Mesenchymal stem cell (in vitro differentiated cells and primary cell): Measurements from ENCODE around the gene EEF1AKMT3.

Experiments
- DNase-seq: peaks from one replicate; pipeline ENCODE4 v3.0.0-alpha.2; 2013
- H2AFZ ChIP-seq: one replicate; pipeline ENCODE4 v1.6.1; 2013; ENCODE audit warnings: low read depth, mild to moderate bottlenecking, control low read depth, inconsistent platforms, low read length, moderate library complexity
- H2AK5ac ChIP-seq: 2 replicates; pipeline ENCODE4 v1.6.1; 2013; ENCODE audit warnings: low read length, moderate library complexity, mild to moderate bottlenecking, inconsistent platforms; ENCODE audit not compliant: severe bottlenecking
- H2BK120ac ChIP-seq: one replicate; pipeline ENCODE4 v1.6.1; 2013; ENCODE audit warnings: low read depth, mild to moderate bottlenecking, inconsistent platforms, low read length, moderate library complexity
- H2BK12ac ChIP-seq, 2 experiments: one replicate each; pipeline ENCODE4 v1.6.1; 2013; ENCODE audit warnings: inconsistent platforms in 2 of 2, low read length in 2 of 2, mild to moderate bottlenecking in 2 of 2, moderate library complexity in 2 of 2, control low read depth in 1 of 2
- H2BK15ac ChIP-seq: one replicate; pipeline ENCODE4 v1.6.1; 2013; ENCODE audit warnings: mild to moderate bottlenecking, low read depth, inconsistent platforms; ENCODE audit not compliant: poor library complexity, severe bottlenecking
- H2BK5ac ChIP-seq: 2 replicates; pipeline ENCODE4 v1.6.1; 2013; ENCODE audit warnings: low read depth, mild to moderate bottlenecking, low read length, control low read depth, inconsistent platforms; ENCODE audit not compliant: poor library complexity, severe bottlenecking
- H3K14ac ChIP-seq, 2 experiments: one replicate each; pipeline ENCODE4 v1.6.1; 2013; ENCODE audit warnings: inconsistent platforms in 2 of 2, low read length in 2 of 2, control low read depth in 1 of 2, mild to moderate bottlenecking in 1 of 2, moderate library complexity in 1 of 2
- H3K18ac ChIP-seq, 2 experiments: one replicate each; pipeline ENCODE4 v1.6.1; 2013; ENCODE audit warnings: inconsistent platforms in 2 of 2, low read length in 2 of 2, control low read depth in 1 of 2, low read depth in 1 of 2, mild to moderate bottlenecking in 1 of 2
- H3K23ac ChIP-seq, 2 experiments: one replicate each; pipeline ENCODE4 v1.6.1; 2013; ENCODE audit warnings: inconsistent platforms in 2 of 2, low read length in 2 of 2, mild to moderate bottlenecking in 2 of 2, moderate library complexity in 2 of 2, control low read depth in 1 of 2
- H3K27ac ChIP-seq: 2 replicates; pipeline ENCODE4 v1.5.1; 2013; ENCODE audit warnings: mild to moderate bottlenecking, moderate library complexity, low read length, control low read depth, inconsistent platforms; ENCODE audit not compliant: poor library complexity, severe bottlenecking
- H3K27me3 ChIP-seq, 2 experiments: 2 replicates each; pipeline versions ENCODE4 v1.6.1 to v1.7.0; 2013; ENCODE audit warnings: low read length in 2 of 2, mild to moderate bottlenecking in 2 of 2, moderate library complexity in 2 of 2, control low read depth in 1 of 2, inconsistent platforms in 1 of 2; ENCODE audit not compliant: control insufficient read depth in 1 of 2, insufficient read depth in 1 of 2
- H3K36me3 ChIP-seq, 2 experiments: 2 replicates each; pipeline versions ENCODE4 v1.6.1 to v1.7.0; 2013; ENCODE audit warnings: low read length in 2 of 2, control low read depth in 1 of 2, inconsistent platforms in 1 of 2, low read depth in 1 of 2, mild to moderate bottlenecking in 1 of 2; ENCODE audit not compliant: insufficient read depth in 2 of 2, control insufficient read depth in 1 of 2
- H3K4ac ChIP-seq, 2 experiments: one replicate each; pipeline ENCODE4 v1.6.1; 2013; ENCODE audit warnings: inconsistent platforms in 2 of 2, low read length in 2 of 2, mild to moderate bottlenecking in 2 of 2, moderate library complexity in 2 of 2, control low read depth in 1 of 2, low read depth in 1 of 2
- H3K4me1 ChIP-seq: 2 replicates; pipeline ENCODE4 v1.6.1; 2013; ENCODE audit warnings: low read depth, low read length, control low read depth; ENCODE audit not compliant: control insufficient read depth, insufficient read depth
- H3K4me2 ChIP-seq: 2 replicates; pipeline ENCODE4 v1.6.1; 2013; ENCODE audit warnings: low read length, mild to moderate bottlenecking, inconsistent platforms; ENCODE audit not compliant: poor library complexity, severe bottlenecking
- H3K4me3 ChIP-seq, 2 experiments: 2 replicates each; pipeline versions ENCODE4 v1.5.1 to v1.7.0; 2013; ENCODE audit warnings: low read length in 2 of 2, mild to moderate bottlenecking in 2 of 2, control low read depth in 1 of 2, low read depth in 1 of 2; ENCODE audit not compliant: insufficient read depth in 1 of 2
- H3K79me1 ChIP-seq: replicated peaks from 2 replicates; pipeline ENCODE4 v1.6.1; 2013; ENCODE audit warnings: mild to moderate bottlenecking, control low read depth, low read length, inconsistent platforms; ENCODE audit not compliant: poor library complexity, severe bottlenecking
- H3K9ac ChIP-seq: 2 replicates; pipeline ENCODE4 v1.7.0; 2013; ENCODE audit warnings: mild to moderate bottlenecking, low read length, moderate library complexity
- H3K9me3 ChIP-seq: 2 replicates; pipeline ENCODE4 v1.7.0; 2013; ENCODE audit warnings: mild to moderate bottlenecking, low read length; ENCODE audit not compliant: control insufficient read depth
- H4K8ac ChIP-seq: one replicate; pipeline ENCODE4 v1.6.1; 2013; ENCODE audit warnings: inconsistent platforms, mild to moderate bottlenecking, low read length, moderate library complexity
- H4K91ac ChIP-seq: one replicate; pipeline ENCODE4 v1.6.1; 2013; ENCODE audit warnings: mild to moderate bottlenecking, low read length, inconsistent platforms
- WGBS: methylation state at CpG from one replicate; pipeline ENCODE4 v1.1.7; 2013; ENCODE audit warnings: mixed read lengths; 5-methylcytosine and 5-hydroxymethylcytosine counted together

Gene EEF1AKMT3

DNA sequence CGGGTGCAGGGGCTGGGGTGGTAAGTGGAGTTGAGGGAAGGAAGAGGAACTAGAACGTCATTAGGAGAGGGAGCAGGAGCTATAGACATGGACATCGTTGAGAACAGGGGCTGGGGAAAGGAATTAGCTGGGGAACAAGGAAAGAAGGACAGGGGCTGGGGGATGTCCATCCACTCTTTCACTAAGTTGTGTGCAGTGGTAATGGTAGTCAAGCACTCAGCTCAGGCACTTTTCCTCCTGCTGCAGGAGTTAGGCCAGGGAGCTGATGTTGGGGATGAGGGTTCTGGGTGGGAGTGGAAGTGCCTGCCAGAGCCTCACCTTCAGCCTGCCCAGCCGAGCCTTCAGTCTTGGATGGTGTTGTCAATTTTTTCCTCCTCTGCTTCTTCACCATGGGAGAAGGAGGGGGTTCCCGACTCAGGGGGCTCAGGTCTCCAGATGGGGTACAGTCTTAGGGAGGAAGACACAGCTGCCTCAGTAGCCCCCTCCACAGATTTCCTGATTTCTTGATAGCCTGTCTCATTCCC is 43.0 kb upstream of the EEF1AKMT3 start:
- no peak overlapping the region for H2AFZ ChIP-seq
- H3K14ac ChIP-seq: no peak overlapping the region
- H3K23ac ChIP-seq: no peak overlapping the region
- no peak overlapping the region for H3K18ac ChIP-seq
- 65% methylated on average over 5 of the region's 5 CpGs for WGBS
- H3K4me3 ChIP-seq: no peak overlapping the region
- H2BK15ac ChIP-seq: no peak overlapping the region
- no peak overlapping the region for H3K9ac ChIP-seq
- H4K91ac ChIP-seq: no peak overlapping the region
- H2BK12ac ChIP-seq: no peak overlapping the region
- H2AK5ac ChIP-seq: no peak overlapping the region
- H4K8ac ChIP-seq: no peak overlapping the region
- H3K4ac ChIP-seq: no peak overlapping the region
- H3K79me1 ChIP-seq: no peaks in the 10 kb centered on the region
- no peak overlapping the region for H3K4me2 ChIP-seq
- no peak overlapping the region for H3K27ac ChIP-seq
- peaks cover 0 to 4% of the 10 kb centered on the region in 2 experiments for H3K36me3 ChIP-seq
- peaks cover 18% of the 10 kb centered on the region for H3K4me1 ChIP-seq
- no peaks in the 10 kb centered on the region for H3K9me3 ChIP-seq
- H3K27me3 ChIP-seq: peaks cover 77 to 88% of the 10 kb centered on the region in 2 experiments
- DNase-seq: no peak
- no peak overlapping the region for H2BK5ac ChIP-seq
- H2BK120ac ChIP-seq: no peak overlapping the region

DNA sequence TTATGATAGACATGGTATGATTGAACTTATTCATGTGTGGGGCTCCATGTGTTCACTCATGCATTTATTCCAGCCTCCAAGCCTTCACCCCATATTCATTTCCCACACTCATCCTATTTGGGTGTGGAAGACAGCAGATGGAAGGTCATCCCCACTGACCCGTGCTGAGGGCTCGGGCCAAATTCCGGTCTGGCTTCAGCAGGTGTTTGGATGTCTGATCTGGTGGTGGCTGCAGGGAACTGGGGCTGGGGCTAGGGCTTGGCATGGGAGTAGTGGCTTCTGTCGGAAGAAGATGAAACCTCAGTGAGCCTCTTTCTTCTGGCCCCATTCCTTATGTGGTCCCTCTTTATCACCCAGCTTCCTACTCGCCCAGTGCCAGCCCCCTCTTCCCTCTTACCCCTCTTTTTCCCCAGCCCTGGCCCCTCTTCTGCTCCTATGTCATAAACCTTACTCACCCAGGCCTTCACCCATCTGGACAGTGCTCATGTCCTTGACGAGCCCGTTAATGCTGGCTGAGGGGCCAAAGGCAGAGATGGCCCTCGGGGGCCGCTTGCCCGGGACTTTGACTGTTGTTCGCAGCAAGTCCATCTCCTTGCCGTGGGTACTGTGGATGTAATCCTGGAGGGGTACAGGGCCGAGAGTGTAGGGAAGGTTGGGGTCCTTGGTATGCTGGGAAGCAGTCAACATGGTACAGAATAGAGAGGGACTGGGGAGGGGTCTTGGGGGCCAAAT is 41.9 kb upstream of the EEF1AKMT3 start:
- H3K14ac ChIP-seq: no peak overlapping the region
- H3K23ac ChIP-seq: no peak overlapping the region
- 83% methylated on average over 12 of the region's 13 CpGs for WGBS
- no peak overlapping the region for H3K4me3 ChIP-seq
- H2BK5ac ChIP-seq: no peak overlapping the region
- no peak overlapping the region for H2AK5ac ChIP-seq
- H3K27me3 ChIP-seq: peaks cover 81 to 91% of the 10 kb centered on the region in 2 experiments
- DNase-seq: no peak
- H3K4me2 ChIP-seq: no peak overlapping the region
- peaks cover 18% of the 10 kb centered on the region for H3K4me1 ChIP-seq
- no peak overlapping the region for H4K8ac ChIP-seq
- H3K18ac ChIP-seq: no peak overlapping the region
- no peak overlapping the region for H2AFZ ChIP-seq
- H3K4ac ChIP-seq: no peak overlapping the region
- no peaks in the 10 kb centered on the region for H3K9me3 ChIP-seq
- H3K9ac ChIP-seq: no peak overlapping the region
- H2BK120ac ChIP-seq: no peak overlapping the region
- no peak overlapping the region for H2BK12ac ChIP-seq
- no peak overlapping the region for H2BK15ac ChIP-seq
- no peaks in the 10 kb centered on the region for H3K79me1 ChIP-seq
- H3K36me3 ChIP-seq: peaks cover 0 to 4% of the 10 kb centered on the region in 2 experiments
- H4K91ac ChIP-seq: no peak overlapping the region
- H3K27ac ChIP-seq: no peak overlapping the region

GRCh38 chr12:57731411-57732080 is 40.9 kb upstream of the EEF1AKMT3 start:
- no peak overlapping the region for H3K23ac ChIP-seq
- H3K79me1 ChIP-seq: no peaks in the 10 kb centered on the region
- DNase-seq: no peak
- no peak overlapping the region for H3K4me2 ChIP-seq
- no peak overlapping the region for H3K18ac ChIP-seq
- no peak overlapping the region for H2AFZ ChIP-seq
- no peak overlapping the region for H3K27ac ChIP-seq
- no peak overlapping the region for H3K14ac ChIP-seq
- peaks cover 0 to 1% of the 10 kb centered on the region in 2 experiments for H3K36me3 ChIP-seq
- no peak overlapping the region for H2BK12ac ChIP-seq
- no peak overlapping the region for H4K8ac ChIP-seq
- H3K9me3 ChIP-seq: no peaks in the 10 kb centered on the region
- H2BK15ac ChIP-seq: no peak overlapping the region
- H3K4me3 ChIP-seq: no peak overlapping the region
- H2AK5ac ChIP-seq: no peak overlapping the region
- peaks cover 14% of the 10 kb centered on the region for H3K4me1 ChIP-seq
- no peak overlapping the region for H2BK5ac ChIP-seq
- no peak overlapping the region for H4K91ac ChIP-seq
- H3K27me3 ChIP-seq: peaks cover 92 to 93% of the 10 kb centered on the region in 2 experiments
- H3K9ac ChIP-seq: no peak overlapping the region
- H2BK120ac ChIP-seq: no peak overlapping the region
- H3K4ac ChIP-seq: no peak overlapping the region
- 82% methylated on average over 18 of the region's 19 CpGs for WGBS

DNA sequence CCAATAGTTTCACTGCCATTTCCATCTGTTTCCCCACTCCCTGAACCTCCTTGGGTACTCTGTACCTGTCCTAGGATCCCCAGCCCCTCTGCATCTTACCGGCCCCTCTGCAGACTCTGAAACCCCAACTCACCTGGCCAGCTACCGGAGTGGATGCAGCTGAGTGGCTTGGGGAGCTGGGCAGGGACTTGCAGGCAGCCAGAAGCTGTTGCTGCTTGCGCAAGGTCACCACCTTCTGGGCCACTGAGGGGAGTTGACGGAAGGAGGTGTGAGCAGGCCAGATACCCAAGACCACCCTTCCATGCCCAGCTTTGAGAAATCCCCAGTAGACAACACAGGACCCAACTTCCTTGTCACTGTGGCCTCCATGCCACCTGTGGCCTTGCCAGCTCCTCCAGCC is 40.1 kb upstream of the EEF1AKMT3 start:
- H2BK15ac ChIP-seq: no peak overlapping the region
- H3K18ac ChIP-seq: no peak overlapping the region
- H3K4me1 ChIP-seq: peaks cover 13% of the 10 kb centered on the region
- no peaks in the 10 kb centered on the region for H3K9me3 ChIP-seq
- no peak overlapping the region for H3K14ac ChIP-seq
- H3K9ac ChIP-seq: no peak overlapping the region
- H4K91ac ChIP-seq: no peak overlapping the region
- H3K36me3 ChIP-seq: no peaks in the 10 kb centered on the region
- H3K79me1 ChIP-seq: no peaks in the 10 kb centered on the region
- H3K4me3 ChIP-seq: no peak overlapping the region
- no peak overlapping the region for H4K8ac ChIP-seq
- H3K4ac ChIP-seq: no peak overlapping the region
- no peak overlapping the region for H2BK120ac ChIP-seq
- H2AFZ ChIP-seq: no peak overlapping the region
- H2BK5ac ChIP-seq: no peak overlapping the region
- 75% methylated on average over 2 of the region's 4 CpGs for WGBS
- H2BK12ac ChIP-seq: no peak overlapping the region
- H3K4me2 ChIP-seq: no peak overlapping the region
- peaks cover 93 to 94% of the 10 kb centered on the region in 2 experiments for H3K27me3 ChIP-seq
- H2AK5ac ChIP-seq: no peak overlapping the region
- H3K27ac ChIP-seq: no peak overlapping the region
- H3K23ac ChIP-seq: no peak overlapping the region
- no peak for DNase-seq
